AG04449 (cell line): ENCODE measurements around the gene NUP210.
"Not testable (repeated sequence)": the region's sequence is repeated elsewhere in the genome, so short reads cannot be mapped to it uniquely, and the experiment has no call there.

Experiments used
- CTCF ChIA-PET: fragments of 350-600 bp; formaldehyde crosslinking; extraction: SDS; loops from one replicate; lab custom pipeline; 2021; ENCODE audit warnings: antibody characterized with exemption; lab: Yijun Ruan, JAX
- POLR2A ChIA-PET: fragments of 400-600, 350-600 bp; formaldehyde crosslinking; extraction: SDS; loops from one replicate; lab custom pipeline; 2020; ENCODE audit warnings: antibody characterized with exemption, inconsistent platforms; lab: Yijun Ruan, JAX
- DNase-seq: peaks from one replicate; pipeline ENCODE4 v3.0.0-alpha.2; 2010; ENCODE audit warnings: low read depth, low spot score
- H3K4me3 ChIP-seq: 2 replicates; pipeline ENCODE4 v1.5.1; 2011; ENCODE audit warnings: low read depth, mild to moderate bottlenecking, control low read depth, low read length
- CTCF ChIP-seq: IDR thresholded peaks from one replicate; pipeline ENCODE4 v1.5.1; 2011; ENCODE audit warnings: mild to moderate bottlenecking, moderate library complexity, low read length, control low read depth, inconsistent platforms; ENCODE audit not compliant: insufficient read depth; ENCODE audit errors: missing control alignments

The NUP210 gene

DNA sequence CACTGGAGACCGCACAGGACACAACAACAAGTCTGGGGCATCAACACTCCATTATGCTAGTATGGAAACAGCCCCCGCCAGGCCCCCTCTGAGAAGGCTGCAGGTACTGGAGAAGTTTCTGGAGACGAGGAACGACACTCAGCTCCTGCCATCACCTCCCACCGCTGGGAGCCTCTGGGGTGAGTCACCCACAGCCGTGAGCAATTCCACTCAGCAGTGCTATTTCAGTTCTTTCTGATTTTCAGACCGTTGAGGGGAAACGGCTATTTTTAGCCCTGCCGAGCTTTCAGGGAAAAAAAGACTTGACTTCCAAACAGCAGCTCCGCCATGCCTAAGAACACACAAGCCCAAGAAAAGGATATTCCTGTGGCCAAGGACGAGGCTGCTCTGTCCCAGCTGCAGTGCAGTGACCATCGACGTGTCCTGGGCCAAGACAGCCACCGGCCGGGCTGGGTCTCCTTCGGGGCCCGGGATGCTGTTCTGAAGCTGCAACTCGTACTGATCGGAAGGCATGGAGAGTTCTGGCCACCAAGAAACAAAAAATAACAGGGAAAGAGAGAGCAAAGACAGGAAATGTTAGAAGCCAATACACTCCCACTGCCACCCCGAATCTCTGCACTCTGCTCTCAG lies 40.8 kb downstream of the NUP210 start:
- no peak overlapping the region for H3K4me3 ChIP-seq
- CTCF ChIA-PET, result interaction anchor here (0.6 to 1.2 kb wide), 5 partner anchors 25 to 270 kb away, joined by 3 to 4 read pairs (median 4); no protein-coding TSS in a partner anchor
- POLR2A ChIA-PET, result interaction anchor here (1.1 kb wide), 1 partner anchor 101 kb away, joined by 5 read pairs; the partner anchor contains the start of gene HDAC11
- TF ChIP-seq CTCF, result no peak
- peak; percentile 42 for DNase-seq

DNA sequence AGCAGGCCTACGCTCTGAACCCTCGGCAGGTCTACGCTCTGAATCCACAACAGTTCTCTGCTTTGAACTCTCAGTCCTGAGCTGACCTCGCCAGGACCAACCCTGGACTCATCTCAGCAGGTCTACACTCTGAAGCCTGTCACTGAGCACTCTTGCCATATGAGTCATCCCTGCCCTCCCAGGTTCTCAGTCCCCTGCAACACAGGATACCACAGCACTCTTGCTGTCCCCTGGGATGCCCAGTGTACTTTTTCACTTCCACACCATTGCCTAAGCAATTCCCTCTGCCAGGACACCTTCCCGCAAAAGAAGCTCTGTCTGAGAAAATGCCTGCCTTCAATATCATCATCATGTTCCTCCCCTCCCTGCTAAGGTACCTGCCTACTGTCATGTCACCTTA lies 42.0 kb downstream of the NUP210 start:
- no peak for TF ChIP-seq CTCF
- no peak overlapping the region for H3K4me3 ChIP-seq
- CTCF ChIA-PET, result no interaction called here
- DNase-seq, result no peak
- POLR2A ChIA-PET, result no interaction called here

DNA sequence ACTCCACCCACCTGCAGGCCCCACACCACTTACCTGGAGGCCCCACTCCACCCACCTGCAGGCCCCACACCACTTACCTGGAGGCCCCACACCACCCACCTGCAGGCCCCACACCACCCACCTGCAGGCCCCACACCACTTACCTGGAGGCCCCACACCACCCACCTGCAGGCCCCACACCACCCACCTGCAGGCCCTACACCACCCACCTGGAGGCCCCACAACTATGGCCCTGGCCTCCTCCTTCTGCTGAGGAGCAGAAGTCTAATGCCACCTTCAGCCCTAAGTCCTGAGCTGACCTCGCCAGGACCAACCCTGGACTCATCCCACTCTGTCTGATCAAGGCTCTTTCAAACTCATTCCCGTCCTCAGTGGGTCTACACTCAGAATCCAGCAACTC lies 42.4 kb downstream of the NUP210 start:
- POLR2A ChIA-PET, result not testable (repeated sequence)

DNA sequence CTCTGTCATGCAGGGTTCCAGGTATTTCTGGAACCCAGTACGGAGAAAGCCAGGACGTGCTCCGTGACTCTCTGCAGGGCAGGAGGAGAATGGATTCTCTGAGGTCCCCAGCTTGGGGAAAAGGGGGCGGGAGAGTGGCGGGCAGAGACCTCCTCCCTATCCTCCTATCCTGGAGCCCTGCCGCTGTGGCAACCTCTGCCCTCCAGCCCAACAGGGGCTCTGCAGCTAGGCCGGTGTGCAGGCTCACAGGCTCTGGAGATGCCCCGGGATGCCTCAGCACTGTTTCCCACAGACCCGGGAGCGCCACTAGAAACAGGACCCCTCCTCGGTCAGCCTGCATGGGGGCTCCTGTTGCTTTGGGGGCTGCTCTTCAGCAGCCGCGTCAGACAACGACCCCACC lies 43.1 kb downstream of the NUP210 start:
- TF ChIP-seq CTCF, result no peak
- no peak for DNase-seq
- ChIA-PET POLR2A (no interaction called here), CTCF (no interaction called here)
- no peak overlapping the region for H3K4me3 ChIP-seq

More for the DNA sequence above, 42.4 kb downstream of the NUP210 start:
- H3K4me3 ChIP-seq, CTCF ChIA-PET, DNase-seq: not testable (repeated sequence)

- CTCF ChIA-PET, result no interaction called here
- DNase-seq, result no peak
- no peak overlapping the region for H3K4me3 ChIP-seq
- no peak for TF ChIP-seq CTCF
- POLR2A ChIA-PET, result no interaction called here
Observed at GRCh38 chr3:13376091-13376490, 44.0 kb downstream of the NUP210 start.

DNA sequence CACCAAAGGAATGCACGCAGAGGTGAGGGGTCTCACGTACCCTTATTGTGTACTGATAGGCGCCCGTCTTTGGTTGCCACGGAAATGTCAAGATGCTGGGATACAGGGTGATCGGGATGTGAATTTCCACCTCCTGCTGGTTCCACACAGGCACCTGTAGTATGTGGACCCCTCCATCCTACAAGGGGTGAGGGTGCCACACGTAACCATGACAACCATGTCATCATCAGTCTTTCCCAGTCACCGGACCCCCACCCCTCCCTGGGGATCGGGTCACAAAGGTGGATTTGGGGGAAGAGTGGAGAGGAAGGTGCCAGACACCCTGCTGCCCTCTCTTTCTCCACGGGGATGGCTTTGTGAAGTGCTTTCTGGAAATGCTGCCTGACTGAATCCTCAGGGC lies 44.7 kb downstream of the NUP210 start:
- CTCF ChIA-PET, result no interaction called here
- POLR2A ChIA-PET, result no interaction called here
- TF ChIP-seq CTCF, result no peak

More for the DNA sequence above, 44.7 kb downstream of the NUP210 start:
- H3K4me3 ChIP-seq, result no peak overlapping the region
- no peak for DNase-seq
